Lung (tissue), 12 donors: ENCODE results near the gene RTTN. TPM values are rescaled to one million over a fixed set of nuclear protein-coding genes. Genes with fewer than 3 reads are reported as not detected.

Source experiments
- ATAC-seq: fragments of 200-7000 bp; cut with Tn5 transposase; one replicate; pipeline ENCODE4 v1.9.1; 2020; ENCODE audit warnings: moderate number of reproducible peaks; ENCODE audit not compliant: insufficient read depth, low FRiP score
- DNase-seq, 3 donors: peaks; one replicate each; pipeline ENCODE4 v3.0.0-alpha.2; 2013 to 2017
- H3K27ac ChIP-seq, 2 donors: one replicate each; pipeline ENCODE4 v1.5.1; 2013; ENCODE audit warnings: mild to moderate bottlenecking in 2 of 2, moderate library complexity in 2 of 2, control low read depth in 1 of 2, inconsistent platforms in 1 of 2, low read depth in 1 of 2, low read length in 1 of 2
- H3K27me3 ChIP-seq, 3 donors: one replicate each; pipeline ENCODE4 v1.5.1; 2013; ENCODE audit warnings: low read length in 2 of 3; ENCODE audit not compliant: control insufficient read depth in 3 of 3, insufficient read depth in 3 of 3
- H3K36me3 ChIP-seq, 4 donors: one replicate each; pipeline ENCODE4 v1.5.1; 2013; ENCODE audit warnings: low read length in 4 of 4, mild to moderate bottlenecking in 1 of 4, moderate library complexity in 1 of 4; ENCODE audit not compliant: control insufficient read depth in 4 of 4, insufficient read depth in 4 of 4
- H3K4me1 ChIP-seq, 5 donors: one replicate each; pipeline ENCODE4 v1.5.1; 2013; ENCODE audit warnings: low read length in 5 of 5, mild to moderate bottlenecking in 2 of 5, moderate library complexity in 1 of 5; ENCODE audit not compliant: control insufficient read depth in 5 of 5, insufficient read depth in 5 of 5
- H3K4me3 ChIP-seq: one replicate; pipeline ENCODE4 v1.5.1; 2013; ENCODE audit warnings: mild to moderate bottlenecking, control low read depth, moderate library complexity
- H3K9ac ChIP-seq, 2 donors: one replicate each; pipeline ENCODE4 v1.5.1; 2013; ENCODE audit warnings: low read length in 2 of 2, control low read depth in 1 of 2; ENCODE audit not compliant: insufficient read depth in 1 of 2
- H3K9me3 ChIP-seq, 4 donors: one replicate each; pipeline ENCODE4 v1.5.1; 2013; ENCODE audit warnings: low read length in 3 of 4, mild to moderate bottlenecking in 1 of 4, moderate library complexity in 1 of 4; ENCODE audit not compliant: control insufficient read depth in 4 of 4, insufficient read depth in 3 of 4
- CTCF ChIP-seq: IDR thresholded peaks from 2 replicates; pipeline ENCODE4 v1.5.1; 2012; ENCODE audit warnings: mild to moderate bottlenecking; ENCODE audit errors: control extremely low read depth, extremely low read depth
- WGBS, 2 donors: extraction: QIAGEN DNeasy Blood & Tissue Kit; methylation state at CpG; one replicate each; pipeline ENCODE4 v1.1.7; 2013; 5-methylcytosine and 5-hydroxymethylcytosine counted together
- polyA plus RNA-seq, 2 donors: library from polyadenylated mRNA; stranded (reverse); fragments of 200-250 nt; gene quantifications; one replicate each; pipeline ENCODE4 v1.2.1, GENCODE V29; 2013
- total RNA-seq, 2 donors: library from RNA; depleted of rRNA in 1 of 2; stranded (reverse); fragments of >200 nt in 1 of 2; gene quantifications; one replicate each; pipeline ENCODE4 v1.2.1, GENCODE V29; 2014 to 2021
- donor health status: control.
- donor health status: control.
- donor health status: Bipolar disorder and iron deficiency.
- donor health status: healthy.
- donor health status: DM: yes; HTN: yes; CAD: no.

The RTTN gene
- total and polyA plus RNA-seq, 4 donors = 2.1 to 50.8 (median 9.2) TPM

GRCh38 chr18:70075906-70076305 is 129.6 kb downstream of the RTTN start:
- Histone ChIP-seq H3K9me3 (no peaks in the 10 kb centered on the region), H3K9ac (no peak overlapping the region), H3K4me3 (no peak overlapping the region), H3K4me1 (no peaks in the 10 kb centered on the region), H3K36me3 (peaks cover 0 to 8% (median 2%) of the 10 kb centered on the region in 4 donors), H3K27ac (no peak overlapping the region), H3K27me3 (no peaks in the 10 kb centered on the region)
- ATAC-seq (no peak), DNase-seq (peak in 1 of 3 donors; percentile 21)
- TF ChIP-seq CTCF = no peak

- H3K4me1 ChIP-seq = no peaks in the 10 kb centered on the region
- no peaks in the 10 kb centered on the region for H3K9me3 ChIP-seq
- peaks cover 0 to 4% (median 0%) of the 10 kb centered on the region in 4 donors for H3K36me3 ChIP-seq
- no peaks in the 10 kb centered on the region for H3K27me3 ChIP-seq
- ATAC-seq (no peak), DNase-seq (peak; percentile 16 to 52 (median 41))
- no peak overlapping the region for H3K9ac ChIP-seq
- no peak overlapping the region for H3K4me3 ChIP-seq
- WGBS, 2 donors = 78 to 88% methylated on average over 1 of the region's 1 CpG
- H3K27ac ChIP-seq = no peak overlapping the region
- no peak for TF ChIP-seq CTCF
These were observed 131.4 kb downstream of the RTTN start for GRCh38 chr18:70074116-70074515.

GRCh38 chr18:70073432-70073831 is 132.1 kb downstream of the RTTN start:
- Histone ChIP-seq H3K4me3 (no peak overlapping the region), H3K4me1 (peaks cover 0 to 3% (median 0%) of the 10 kb centered on the region in 5 donors), H3K27me3 (no peaks in the 10 kb centered on the region), H3K36me3 (peaks cover 0 to 4% (median 0%) of the 10 kb centered on the region in 4 donors), H3K27ac (no peak overlapping the region), H3K9me3 (no peaks in the 10 kb centered on the region), H3K9ac (no peak overlapping the region)
- no peak for DNase-seq
- no peak for ATAC-seq
- no peak for TF ChIP-seq CTCF
- WGBS, 2 donors = 96 to 97% methylated on average over 5 of the region's 5 CpGs

GRCh38 chr18:70072678-70073077 is 132.8 kb downstream of the RTTN start:
- DNase-seq = peak in 1 of 3 donors; percentile 44
- Histone ChIP-seq H3K4me3 (no peak overlapping the region), H3K36me3 (peaks cover 0 to 4% (median 0%) of the 10 kb centered on the region in 4 donors), H3K27ac (no peak overlapping the region), H3K27me3 (no peaks in the 10 kb centered on the region), H3K9ac (no peak overlapping the region), H3K4me1 (peaks cover 0 to 3% (median 0%) of the 10 kb centered on the region in 5 donors), H3K9me3 (no peaks in the 10 kb centered on the region)
- ATAC-seq = no peak
- WGBS, 2 donors = 52 to 73% methylated on average over 1 of the region's 1 CpG
- TF ChIP-seq CTCF = no peak
